ENCODE data around the gene RAP2C.

Gene RAP2C

DNA sequence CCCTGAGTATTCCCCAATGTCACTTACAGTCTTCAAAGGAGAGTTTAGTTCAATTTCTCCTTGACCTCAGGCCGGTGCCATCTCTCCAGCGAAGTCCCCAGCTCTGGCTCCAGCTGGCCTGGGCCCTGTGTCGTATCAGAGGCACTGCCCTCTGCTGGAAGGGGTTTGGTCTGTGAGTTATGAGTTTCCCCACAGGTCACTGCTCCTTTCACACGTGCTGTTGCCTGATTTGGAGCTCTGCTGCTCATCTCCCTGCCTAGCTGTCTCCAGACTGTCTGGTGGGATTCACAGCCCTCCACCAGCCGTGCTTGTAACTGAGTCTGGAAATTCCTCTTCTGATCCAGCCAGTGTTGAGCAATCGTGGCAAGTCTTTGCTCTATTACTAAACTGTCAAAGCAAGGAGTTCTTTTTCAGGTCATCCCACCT, at the start of gene RAP2C:
TSS of gene RAP2C (minus strand) at position 105 of the 426 bp plus-strand sequence. CDS start 2,179 bp downstream, outside the sequence.
- peak; percentile 77 for DNase-seq

DNA sequence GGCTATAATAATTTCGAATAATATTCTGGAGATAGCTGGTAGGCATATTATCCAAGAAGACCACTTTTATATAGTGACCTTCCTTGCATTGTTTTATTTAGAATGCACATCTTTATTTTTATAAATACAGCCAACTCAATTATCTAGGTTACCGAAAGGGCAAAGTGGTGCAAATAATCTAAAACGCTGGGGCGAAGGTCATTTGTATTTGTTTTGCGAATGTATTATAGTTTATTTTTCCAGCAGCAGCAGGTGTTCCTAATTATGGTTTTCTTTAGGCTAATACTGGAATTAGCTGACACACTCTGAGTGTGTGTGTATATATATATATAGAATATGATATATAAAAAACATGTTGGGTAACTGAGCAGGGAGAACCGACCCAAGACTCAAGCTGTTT, 48.1 kb upstream of the RAP2C start:
- no peak for DNase-seq

DNA sequence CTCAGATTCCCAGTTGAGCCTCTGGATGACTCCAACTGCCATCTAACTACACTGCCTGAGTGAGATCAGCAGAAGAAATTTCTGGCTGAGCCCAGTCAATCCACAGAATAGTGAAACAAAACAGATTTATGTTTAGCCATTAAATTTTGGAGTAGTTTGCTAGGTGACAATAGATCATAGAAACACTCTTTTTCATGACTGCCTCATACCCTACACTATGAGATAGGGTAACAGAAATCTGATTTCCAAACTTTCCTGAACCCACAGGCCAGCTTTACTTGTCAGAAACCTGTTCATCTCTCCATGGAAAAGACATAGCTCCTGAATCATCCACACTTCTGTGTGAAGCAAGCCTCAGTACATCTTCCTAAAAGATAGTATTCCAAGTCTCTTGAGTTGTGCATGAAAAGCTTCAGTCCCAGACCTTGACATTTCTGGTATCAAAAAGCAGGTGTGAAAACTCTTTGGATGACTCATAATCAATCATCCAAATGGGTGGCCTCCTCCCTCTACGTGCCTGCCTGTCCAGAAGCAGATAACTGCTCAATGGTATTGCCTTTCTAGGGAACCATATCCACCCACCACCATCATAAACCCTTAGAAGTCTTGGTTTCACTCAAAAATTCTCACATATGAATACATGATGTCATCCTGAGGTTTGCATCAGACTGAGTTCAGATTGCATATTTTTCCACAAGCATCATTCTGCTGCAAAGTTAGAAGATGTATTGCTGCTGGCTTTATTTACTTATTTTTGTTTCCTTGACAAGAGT, 47.5 kb upstream of the RAP2C start:
- no peak for DNase-seq

DNA sequence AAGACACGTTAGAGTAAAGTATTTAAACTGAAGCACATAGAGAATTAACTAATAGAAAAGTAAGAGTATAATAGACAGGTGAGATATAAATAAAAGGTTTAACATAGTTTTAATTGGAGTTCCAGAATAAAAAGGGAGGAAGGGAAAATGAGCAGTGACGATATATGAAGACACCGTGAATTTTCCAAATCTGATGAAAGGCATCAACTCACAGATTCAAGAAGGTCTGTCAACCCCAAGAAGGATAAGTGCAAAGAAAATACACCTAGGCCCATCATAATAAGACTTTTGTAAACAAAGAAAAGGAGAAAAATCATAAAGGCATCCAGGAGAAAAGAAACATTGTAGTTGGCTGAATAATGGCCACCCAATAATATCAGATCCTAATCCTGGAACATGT, 43.9 kb upstream of the RAP2C start:
- DNase-seq: no peak

DNA sequence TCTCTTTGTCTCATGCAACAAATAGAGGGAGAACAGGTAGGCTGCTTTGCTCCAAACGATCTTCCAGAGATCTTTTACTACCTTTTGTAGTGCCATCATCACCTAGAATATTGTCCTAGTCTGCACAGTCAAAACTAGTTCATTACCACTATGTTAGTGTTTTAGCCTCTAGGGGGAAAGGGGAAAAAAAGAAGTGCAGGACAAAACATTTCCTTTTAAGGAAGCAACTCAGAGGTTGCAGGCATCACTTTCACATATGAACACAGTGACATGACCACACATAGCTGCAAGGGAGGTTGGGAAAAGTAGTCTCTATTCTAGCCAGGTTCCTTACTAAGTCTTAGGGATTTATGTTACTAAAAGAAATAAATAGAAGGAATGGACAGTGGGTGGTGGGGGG, 39.3 kb upstream of the RAP2C start:
- DNase-seq: no peak

DNA sequence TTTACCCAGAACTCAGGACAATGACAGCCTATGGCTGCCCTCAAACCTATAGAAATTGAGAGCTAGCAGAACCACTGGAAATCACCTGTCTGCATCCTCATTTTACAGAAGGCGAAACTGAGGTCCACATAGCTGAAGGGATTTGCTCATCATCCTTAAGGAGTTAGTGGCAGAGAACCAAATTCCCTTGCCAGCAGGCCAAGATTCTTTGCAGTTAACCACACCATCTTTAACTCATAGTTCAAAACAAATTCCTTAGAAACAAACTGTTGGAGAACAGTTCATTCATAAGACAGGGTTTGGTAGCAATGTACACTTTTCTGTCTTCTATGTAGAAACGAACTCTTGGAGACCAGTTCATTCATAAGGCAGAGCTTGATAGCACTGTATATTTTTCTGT, 37.9 kb upstream of the RAP2C start:
- DNase-seq: no peak

DNA sequence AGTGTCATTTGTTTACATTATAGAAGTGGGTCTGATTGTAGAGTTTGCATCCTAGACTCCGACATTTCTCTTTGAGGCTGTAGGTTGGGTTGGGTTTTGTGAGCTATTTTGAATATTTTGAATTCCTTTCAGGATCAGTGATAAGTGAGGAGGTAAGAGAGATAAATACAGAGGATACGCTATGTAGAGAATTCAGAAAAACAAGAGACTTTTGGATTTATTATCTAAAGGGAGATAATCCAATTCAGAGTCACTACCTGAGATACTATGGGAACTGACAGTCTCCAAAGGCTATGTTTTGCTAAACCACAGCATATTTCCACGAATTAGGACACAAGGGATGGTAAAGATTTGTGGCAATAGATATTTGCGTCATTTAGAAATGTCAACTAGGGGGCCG, 16.9 kb upstream of the RAP2C start:
- no peak for DNase-seq

DNA sequence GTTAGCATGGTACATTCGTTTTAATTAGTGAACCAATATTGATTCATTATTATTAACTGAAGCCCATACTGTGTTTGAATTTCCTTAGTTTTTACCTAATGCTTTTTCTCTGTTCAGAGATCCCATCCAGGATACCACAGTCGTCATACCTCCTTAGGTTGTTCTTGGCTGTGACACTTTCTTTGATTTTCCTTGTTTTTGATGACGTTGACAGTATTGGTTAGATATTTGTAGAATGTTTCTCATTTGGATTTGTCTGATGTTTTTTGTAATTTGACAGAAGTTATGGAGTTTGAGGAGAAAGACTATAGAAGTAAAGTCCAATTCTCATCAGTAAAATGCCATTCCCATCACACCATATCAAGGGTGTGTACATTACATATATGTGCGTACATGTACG, 16.2 kb upstream of the RAP2C start:
- DNase-seq: no peak

DNA sequence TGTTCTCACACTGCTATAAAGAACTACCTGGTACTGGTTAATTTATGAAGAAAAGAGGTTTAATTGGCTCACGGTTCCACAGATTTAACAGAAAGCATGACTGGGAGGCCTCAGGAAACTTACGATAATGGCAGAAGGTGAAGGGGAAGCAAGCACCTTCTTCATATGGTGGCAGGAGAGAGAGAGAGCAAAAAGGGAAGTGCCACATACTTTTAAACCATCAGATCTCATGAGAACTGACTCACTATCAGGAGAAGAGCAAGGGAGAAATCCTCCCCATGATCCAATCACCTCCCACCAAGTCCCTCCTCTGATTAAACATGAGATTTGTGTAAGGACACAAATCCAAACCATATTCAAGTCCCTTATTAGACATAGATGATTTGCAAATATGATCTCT, 12.3 kb upstream of the RAP2C start:
- no peak for DNase-seq

DNA sequence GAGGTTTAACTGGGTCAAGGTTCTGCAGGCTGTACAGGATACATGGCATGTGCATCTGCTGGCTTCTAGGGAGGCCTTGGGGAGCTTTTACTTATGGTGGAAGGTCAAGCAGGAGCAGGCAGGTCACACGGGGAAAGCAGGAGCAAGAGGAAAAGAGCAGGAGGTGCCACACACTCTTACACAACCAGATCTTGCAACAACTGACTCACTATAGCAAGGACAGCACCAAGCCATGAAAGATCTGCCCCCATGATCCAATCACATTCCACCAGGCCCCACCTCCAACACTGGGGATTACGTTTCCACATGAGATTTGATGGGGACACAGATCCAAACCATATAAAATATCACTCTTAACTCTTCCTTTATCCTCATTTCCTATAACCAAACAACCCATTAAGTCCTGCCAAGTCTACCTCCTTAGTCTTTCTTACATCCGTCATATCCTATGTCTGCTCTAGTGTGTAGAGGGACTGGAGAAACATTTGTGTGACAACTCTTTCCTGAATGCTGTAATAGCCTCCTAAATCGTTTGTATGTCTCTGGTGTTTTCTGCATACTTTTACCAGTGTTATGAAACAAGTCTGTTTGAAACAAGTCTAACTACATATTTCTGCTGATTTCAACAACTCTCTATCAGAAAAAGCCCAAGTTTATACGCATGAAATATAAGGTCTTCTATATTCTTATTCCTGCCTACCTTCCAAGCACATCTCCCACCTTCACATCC, 8.3 kb upstream of the RAP2C start:
- no peak for DNase-seq

DNA sequence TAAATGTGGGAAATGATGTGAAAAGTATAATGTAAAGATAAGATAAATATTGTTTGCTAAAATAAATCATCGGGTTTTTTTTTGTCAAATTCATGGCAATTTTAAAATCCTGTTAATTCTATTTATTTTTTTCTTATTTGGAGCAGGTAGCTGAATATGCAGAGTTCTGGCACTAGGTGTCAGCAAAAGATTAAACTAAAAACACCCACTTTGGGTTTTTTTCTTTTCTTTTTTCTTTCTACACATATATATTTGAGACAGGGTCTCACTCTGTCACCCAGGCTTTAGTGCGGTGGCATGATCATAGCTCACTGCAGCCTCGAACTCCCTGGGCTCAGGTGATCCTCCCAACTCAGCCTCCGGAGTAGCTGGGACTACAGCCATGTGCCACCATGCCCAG, 6.9 kb upstream of the RAP2C start:
- no peak for DNase-seq

DNA sequence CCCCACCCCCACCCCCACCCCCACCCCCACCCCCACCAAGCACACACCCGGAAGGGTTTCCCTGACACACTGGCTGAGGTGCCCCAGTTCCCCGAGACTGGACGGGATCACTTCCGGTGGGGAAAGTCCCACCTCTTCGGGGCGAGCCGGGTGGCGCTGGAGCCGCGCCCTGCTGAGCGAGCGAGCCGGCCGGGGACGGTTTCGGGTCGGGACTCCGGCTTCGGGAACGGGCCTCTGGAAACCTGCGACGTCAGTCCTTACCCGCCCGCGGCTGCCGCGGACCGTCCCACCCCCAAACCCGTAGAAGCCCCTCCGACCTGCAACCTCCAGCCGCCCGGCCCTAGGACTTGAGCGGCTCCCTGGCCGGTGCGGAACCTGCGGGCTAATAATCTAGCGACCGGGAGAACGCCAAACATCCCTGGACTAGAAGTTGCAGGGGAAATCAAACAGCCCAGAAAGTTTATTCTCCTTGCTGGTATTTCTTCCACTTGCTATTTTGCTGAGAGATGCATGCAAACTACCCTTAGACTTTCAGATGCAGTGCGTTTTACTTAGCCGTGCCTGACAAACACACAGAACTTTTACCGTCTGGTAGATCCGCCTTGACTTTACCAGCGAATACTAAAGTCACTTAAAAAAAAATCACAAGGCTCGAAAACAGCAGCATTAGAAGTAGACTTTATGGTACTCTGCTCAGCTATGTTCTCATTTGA, 991 bp downstream of the RAP2C start:
- peak; percentile 87 for DNase-seq

DNA sequence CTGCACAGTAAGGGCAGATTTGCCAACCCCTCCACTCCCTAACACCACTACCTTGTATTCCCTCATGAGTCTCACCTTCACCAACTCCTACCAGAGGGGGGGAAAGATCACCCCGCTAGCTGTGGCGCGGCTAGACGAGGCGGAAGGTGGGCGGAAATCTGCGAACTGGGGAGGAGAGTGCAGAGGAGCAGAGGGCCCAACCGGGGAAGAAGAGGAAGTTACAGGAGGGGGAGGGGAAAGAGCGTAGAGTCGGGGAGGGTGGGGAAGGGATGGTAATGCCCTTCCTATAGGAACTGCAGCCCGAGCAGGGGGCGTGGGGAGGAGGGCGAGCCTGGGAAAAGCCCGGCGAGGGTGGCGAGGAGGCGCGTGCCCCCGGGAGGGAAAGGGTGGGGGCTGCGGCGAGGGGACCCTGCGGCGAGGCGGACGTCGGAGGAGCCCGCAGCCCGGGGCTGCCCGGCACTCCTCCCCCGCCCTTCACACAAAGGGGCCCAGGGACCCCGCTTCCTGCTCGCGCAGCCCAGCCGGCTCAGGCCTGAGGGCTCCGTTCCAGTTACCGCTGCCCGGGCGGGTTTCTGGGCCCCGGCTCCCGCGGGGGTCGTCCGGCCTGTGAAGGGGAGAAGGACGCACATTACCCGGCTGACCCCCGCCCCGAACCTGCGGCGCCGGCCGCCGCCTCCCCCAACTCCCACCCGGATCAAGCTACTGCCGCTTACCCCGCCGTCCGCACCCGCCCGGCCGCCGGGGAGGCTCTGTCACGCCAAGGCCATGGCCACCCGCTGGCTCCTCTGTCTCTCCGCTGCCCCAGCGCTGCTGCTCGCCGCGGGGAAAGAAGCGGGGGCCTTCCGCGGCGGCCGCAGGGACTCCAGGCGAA, 1.8 kb downstream of the RAP2C start:
- peak; percentile 88 for DNase-seq

DNA sequence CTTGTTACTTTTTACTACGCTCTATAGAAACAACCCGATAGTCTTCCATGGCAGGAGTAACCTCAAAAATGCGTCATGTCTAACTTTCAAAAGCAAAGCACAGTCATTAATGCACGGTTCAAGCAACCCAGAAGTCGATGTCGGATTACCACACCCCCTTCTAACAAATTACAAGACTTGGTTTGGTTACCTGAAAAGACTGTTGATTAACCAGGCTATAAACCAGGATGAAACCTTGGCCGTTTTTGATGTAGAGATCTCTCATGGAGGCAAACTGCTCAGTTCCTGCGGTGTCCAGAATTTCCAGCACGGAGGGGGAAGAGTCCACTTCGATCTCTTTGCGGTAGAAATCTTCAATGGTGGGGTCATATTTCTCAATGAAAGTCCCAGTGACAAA, 2.4 kb downstream of the RAP2C start:
- DNase-seq: peak; percentile 62

DNA sequence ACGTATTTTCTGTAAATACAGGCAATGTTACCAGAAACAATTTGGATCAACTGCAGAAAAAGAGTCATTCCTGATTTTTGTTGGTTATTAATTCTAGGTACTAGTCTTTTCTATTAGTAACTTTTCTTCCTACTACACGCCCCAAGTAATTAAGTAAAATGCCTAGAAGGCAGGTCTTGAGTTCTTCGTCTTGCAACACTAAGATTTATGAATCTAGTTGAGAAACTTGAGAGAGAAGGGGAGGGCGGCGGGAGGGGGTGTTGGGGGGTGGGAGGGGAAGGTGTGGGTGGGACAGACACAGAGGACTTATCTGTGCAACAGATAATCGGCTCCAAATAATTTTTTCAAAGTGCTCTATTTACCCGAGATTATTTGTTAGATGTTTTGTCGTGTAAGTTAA, 3.0 kb downstream of the RAP2C start:
- DNase-seq: no peak

DNA sequence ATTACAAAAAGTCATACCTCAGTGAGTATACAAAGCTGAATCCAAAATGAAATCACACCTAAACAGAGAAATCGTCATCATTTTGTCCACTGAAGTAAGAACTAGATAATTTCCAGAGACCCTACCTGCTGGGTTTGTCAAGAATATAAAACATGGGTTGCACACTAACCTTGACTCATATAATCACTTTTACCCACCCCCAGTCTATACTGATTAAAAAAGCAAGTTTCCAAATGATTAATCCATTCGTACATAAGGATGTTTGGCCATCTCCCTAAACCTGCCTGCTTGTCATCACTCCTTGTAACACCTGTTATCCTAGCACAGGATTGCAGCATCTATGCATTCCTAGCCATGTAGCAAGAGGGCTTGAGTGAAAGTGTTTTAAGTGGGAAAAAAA, 4.7 kb downstream of the RAP2C start:
- no peak for DNase-seq

DNA sequence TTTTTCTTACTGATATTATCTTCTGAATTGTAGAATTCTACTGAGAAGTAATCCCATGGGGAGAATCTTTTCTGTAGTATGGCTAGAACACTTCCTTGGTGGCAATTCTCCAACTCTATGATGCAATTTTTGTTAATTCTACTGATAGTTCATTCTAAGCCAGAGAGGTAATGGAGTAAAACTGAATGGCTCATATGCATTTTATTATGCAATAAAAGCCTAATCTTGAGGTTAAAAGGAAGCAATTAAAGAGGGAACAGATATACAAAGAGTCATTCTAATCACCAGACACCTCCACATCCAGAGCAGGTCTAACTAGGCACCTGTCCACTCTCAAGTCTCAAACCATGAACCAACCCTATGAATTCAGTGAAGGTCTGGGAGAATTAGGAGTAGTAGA, 9.7 kb downstream of the RAP2C start:
- no peak for DNase-seq

DNA sequence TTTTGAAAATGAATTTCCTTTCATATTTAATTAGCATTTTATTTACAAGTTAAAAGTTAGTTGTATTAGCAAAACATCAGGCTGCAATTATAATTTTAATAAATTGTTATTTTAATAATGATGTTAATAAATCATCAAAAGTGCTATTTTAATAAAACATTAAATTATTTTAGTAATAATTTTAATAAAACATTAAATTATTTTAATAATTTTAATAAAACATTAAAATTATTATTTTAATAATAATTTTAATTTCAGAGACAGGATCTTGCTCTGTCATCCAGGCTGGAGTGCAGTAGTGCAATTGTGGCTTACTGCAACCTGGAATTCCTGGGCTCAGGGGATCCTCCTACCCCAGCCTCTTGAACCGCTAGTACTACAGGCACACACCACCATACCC, 10.8 kb downstream of the RAP2C start:
- DNase-seq: no peak

DNA sequence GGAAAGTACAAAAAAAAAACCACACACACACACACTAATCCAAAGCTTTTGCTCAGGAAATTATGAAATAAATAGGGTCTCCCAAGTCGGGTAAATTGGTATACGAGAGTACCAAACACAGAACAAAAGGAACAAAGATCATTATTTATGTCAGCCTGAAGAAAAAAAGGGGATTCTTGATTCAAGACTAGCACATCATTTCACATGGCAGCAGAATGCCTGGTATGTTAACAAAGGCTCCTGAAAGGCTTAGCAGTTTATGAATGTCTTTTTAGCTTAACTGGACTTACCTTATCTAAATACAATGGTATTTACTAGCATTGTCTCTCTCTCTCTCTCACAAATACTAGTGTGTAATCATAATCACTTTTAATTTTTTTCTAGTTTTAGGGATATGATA, 11.3 kb downstream of the RAP2C start:
- DNase-seq: no peak

DNA sequence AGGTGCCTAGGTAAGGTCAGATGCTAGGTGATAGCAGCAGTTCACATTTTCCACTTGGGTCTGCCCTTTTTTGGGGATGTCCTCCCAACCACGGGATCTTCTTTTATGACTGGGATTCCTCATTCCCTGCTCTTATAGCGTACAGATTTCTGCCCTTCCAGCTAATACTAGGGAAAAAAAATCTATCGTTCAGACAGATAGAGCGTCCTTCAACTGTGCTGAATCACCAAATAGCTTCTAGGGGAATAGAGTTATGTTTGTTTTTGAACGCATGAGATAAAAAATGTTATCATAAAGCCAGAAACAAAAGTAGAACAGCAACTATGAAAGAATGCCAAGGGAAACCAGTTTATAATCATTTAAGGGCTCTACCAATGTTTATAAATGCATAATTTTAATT, 13.0 kb downstream of the RAP2C start:
- no peak for DNase-seq

DNA sequence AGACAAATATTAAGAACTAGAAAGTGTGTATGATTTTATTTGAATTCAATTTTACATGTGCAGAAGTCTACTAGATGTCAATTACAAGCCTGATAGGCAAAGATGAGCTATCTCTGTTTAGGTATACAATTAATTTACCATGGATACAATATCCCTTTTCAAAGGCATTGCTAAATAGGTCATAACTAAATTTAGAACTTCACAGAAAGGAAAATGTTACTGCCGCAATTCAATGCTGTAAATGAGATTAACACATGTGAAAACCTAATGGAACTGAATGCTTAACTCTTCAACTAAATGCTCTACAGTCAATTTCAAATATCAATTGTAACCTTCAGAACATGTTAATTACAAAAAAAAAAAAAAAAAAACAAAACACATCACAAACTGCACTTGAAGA, 14.6 kb downstream of the RAP2C start:
- DNase-seq: no peak

DNA sequence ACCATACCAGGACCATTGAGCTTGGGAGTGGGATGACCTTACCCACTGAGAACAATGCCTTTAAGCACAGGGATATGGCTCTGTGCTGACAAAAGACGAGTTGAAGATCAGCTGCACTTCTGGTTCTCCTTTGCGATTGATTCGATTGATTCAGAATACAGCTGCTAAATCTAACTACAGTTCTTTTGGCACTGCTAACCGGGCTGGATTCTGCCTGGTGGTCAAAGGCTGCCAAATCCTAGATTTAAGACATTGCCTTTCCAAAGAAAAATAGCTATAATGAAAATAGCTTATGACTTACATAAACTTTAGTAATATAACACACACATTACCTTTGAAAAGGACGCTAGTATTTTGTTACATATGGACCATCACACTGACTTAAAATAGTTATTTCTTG, 18.3 kb downstream of the RAP2C start:
- DNase-seq: no peak

DNA sequence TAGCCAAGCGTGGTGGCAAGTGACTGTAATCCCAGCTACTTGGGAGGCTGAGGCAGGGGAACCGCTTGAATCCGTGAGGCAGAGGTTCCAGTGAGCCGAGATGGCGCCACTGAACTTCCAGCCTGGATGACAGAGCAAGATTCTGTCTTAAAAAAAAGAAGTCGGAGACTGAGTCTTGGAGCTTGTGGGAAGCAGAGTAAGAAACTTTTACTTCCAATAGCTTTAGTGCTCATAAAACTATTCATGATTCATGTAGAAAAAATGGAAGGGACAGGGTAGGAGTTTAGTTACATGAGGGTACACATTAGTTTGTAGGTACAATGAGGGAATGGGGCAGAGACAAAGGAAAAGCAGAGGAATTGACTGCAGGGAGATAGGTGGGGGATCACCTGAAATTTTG, 19.3 kb downstream of the RAP2C start:
- no peak for DNase-seq

All from CD4-positive, alpha-beta T cell treated with Interleukin-17A for 1 hour (primary cell).